ENCODE measurements around the gene MYZAP.

The MYZAP gene

GRCh38 chr15:57654153-57654852, 62.6 kb downstream of the MYZAP start:
- H3K4me1 ChIP-seq, result no peaks in the 10 kb centered on the region
- no peaks in the 10 kb centered on the region for H3K36me3 ChIP-seq (replicated peaks)
- H3K9me3 ChIP-seq, result no peaks in the 10 kb centered on the region; the same call in 1 of the 2 replicates
- no peak overlapping the region for H3K4me3 ChIP-seq
- peaks cover 34% of the 10 kb centered on the region for H3K27me3 ChIP-seq (ENCODE audit: low read depth)
- in situ Hi-C loops (cut with MboI; ENCODE audit: low sequenced_read_pairs), result no loop called here
- no peak for DNase-seq (ENCODE audit: low spot score in 2 of 2)

DNA sequence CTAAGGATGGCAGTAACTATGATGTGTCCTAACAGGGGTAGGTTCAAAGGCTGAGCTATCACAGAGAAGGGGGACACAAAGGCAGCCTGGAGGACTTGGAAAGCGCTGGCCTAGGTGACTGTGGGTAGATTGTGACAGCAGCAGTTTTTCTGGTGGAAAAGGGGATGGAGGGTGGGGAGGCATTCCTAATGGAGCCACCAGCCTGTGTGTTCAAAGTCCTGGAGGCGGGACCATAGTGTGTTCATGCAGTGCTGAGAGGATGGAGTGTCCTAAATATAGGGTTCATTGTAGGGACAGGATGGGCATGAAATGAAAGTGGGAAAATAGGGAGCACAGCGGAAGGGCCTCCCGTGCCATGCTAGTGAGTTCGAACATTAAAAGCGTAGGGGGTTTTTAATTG, 63.3 kb downstream of the MYZAP start:
- H3K9me3 ChIP-seq, result no peaks in the 10 kb centered on the region; the same call in 1 of the 2 replicates
- no peak for DNase-seq (ENCODE audit: low spot score in 2 of 2)
- no peaks in the 10 kb centered on the region for H3K4me1 ChIP-seq
- H3K4me3 ChIP-seq, result no peak overlapping the region
- H3K27me3 ChIP-seq (ENCODE audit: low read depth), result peaks cover 41% of the 10 kb centered on the region
- no peaks in the 10 kb centered on the region for H3K36me3 ChIP-seq (replicated peaks)
- in situ Hi-C loops (cut with MboI; ENCODE audit: low sequenced_read_pairs), result no loop called here

GRCh38 chr15:57655809-57656208, 64.1 kb downstream of the MYZAP start:
- DNase-seq (ENCODE audit: low spot score in 2 of 2), result no peak
- no peaks in the 10 kb centered on the region for H3K36me3 ChIP-seq (replicated peaks)
- in situ Hi-C loops (cut with MboI; ENCODE audit: low sequenced_read_pairs), result no loop called here
- H3K4me1 ChIP-seq, result no peaks in the 10 kb centered on the region
- no peak overlapping the region for H3K4me3 ChIP-seq
- H3K27me3 ChIP-seq (ENCODE audit: low read depth), result peaks cover 46% of the 10 kb centered on the region
- no peaks in the 10 kb centered on the region; the same call in 1 of the 2 replicates for H3K9me3 ChIP-seq

DNA sequence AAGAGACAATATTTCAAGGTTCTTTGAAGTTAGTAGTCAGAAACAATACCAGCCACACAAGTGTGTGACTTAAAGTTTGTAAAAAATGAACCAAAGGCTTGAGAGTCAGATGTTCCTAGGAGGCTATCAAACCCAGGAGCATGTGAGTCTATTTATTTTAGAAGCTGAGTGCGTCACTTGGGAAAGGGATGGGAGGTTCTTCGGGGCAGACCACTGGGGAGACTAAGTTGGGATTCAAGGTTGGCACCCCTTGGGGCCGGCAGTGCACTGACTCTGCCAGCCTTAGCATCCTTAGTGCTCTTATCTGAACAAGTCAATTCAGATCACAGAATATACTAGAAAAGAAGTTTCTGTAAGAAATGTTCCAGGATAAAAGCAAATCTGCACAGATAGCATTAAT, 64.7 kb downstream of the MYZAP start:
- in situ Hi-C loops (cut with MboI; ENCODE audit: low sequenced_read_pairs), result no loop called here
- no peak overlapping the region for H3K4me3 ChIP-seq
- peaks cover 52% of the 10 kb centered on the region for H3K27me3 ChIP-seq (ENCODE audit: low read depth)
- H3K36me3 ChIP-seq (replicated peaks), result no peaks in the 10 kb centered on the region
- no peaks in the 10 kb centered on the region for H3K4me1 ChIP-seq
- no peaks in the 10 kb centered on the region; the same call in 1 of the 2 replicates for H3K9me3 ChIP-seq
- DNase-seq (ENCODE audit: low spot score in 2 of 2), result no peak

DNA sequence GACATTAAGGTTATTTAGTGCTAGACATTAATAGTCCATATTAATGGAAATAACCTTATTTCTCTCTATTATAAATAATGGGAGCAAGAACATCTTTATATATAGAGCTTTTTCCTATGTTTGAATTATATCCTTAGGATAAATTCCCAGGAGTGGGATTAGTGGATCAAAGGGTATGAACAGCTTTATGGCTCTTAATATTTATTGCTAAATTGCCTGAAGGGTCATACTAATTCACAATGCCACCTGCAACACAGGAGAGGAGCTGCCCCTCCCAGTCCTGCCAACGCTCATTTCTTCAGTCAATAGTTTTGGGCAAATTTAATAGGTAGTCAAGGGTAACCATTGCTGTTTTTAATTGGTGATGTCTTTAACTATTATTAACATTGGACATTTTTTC, 65.9 kb downstream of the MYZAP start:
- peaks cover 63% of the 10 kb centered on the region for H3K27me3 ChIP-seq (ENCODE audit: low read depth)
- no peaks in the 10 kb centered on the region for H3K36me3 ChIP-seq (replicated peaks)
- H3K4me3 ChIP-seq, result no peak overlapping the region
- H3K4me1 ChIP-seq, result no peaks in the 10 kb centered on the region
- in situ Hi-C loops (cut with MboI; ENCODE audit: low sequenced_read_pairs), result no loop called here
- H3K9me3 ChIP-seq, result no peaks in the 10 kb centered on the region; the same call in 1 of the 2 replicates
- no peak for DNase-seq (ENCODE audit: low spot score in 2 of 2)

- Histone ChIP-seq H3K9me3 (no peaks in the 10 kb centered on the region), H3K27me3 (ENCODE audit: low read depth) (peaks cover 64% of the 10 kb centered on the region), H3K4me1 (no peaks in the 10 kb centered on the region), H3K4me3 (no peak overlapping the region), H3K36me3 (replicated peaks) (no peaks in the 10 kb centered on the region)
- in situ Hi-C loops (cut with MboI; ENCODE audit: low sequenced_read_pairs), result no loop called here
- no peak for DNase-seq (ENCODE audit: low spot score in 2 of 2)
Measured at GRCh38 chr15:57662091-57662744, 70.5 kb downstream of the MYZAP start.

DNA sequence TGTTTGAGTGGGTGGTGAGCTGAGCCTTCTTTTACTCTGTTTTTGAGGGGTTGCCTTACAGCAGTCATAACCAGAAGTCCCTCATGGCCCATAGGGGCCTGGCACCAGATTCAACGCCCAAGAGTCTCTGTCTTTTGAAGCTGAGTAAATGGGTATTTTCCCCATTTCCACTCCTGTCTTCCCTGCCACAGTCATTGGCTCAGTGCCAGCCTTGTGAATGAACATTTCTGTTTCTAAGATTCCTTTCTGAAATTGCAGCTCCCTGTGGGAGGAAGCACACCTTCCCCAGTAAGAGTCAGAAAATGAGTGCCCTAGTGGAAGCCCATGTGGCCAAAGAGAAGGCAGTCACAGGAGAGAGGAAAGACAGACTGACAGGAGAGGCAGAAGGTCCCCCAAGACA, 71.1 kb downstream of the MYZAP start:
- H3K4me1 ChIP-seq, result no peaks in the 10 kb centered on the region
- no peaks in the 10 kb centered on the region for H3K9me3 ChIP-seq
- no peak for DNase-seq (ENCODE audit: low spot score in 2 of 2)
- no peaks in the 10 kb centered on the region for H3K36me3 ChIP-seq (replicated peaks)
- no peak overlapping the region for H3K4me3 ChIP-seq
- H3K27me3 ChIP-seq (ENCODE audit: low read depth), result peaks cover 64% of the 10 kb centered on the region
- in situ Hi-C loops (cut with MboI; ENCODE audit: low sequenced_read_pairs), result no loop called here

DNA sequence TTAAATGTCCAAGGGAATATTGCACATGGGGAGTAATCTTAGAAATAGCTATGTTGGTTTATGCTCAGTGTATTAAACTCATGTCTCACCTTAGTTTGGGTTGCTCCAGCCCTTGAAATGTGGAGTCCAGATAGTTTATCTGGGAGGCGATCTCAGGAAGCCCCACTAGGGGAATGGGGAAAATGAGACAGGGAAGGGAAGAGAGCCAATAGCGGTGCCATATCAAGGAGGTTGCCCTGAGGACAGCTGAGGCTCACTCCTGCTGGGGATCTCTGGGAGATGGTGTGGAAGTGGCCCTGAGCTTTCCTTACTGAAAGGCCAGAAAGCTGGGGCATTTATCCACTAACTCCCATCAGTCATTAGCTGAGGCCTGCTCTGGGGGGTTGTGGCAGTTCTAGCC, 71.6 kb downstream of the MYZAP start:
- peaks cover 64% of the 10 kb centered on the region for H3K27me3 ChIP-seq (ENCODE audit: low read depth)
- in situ Hi-C loops (cut with MboI; ENCODE audit: low sequenced_read_pairs), result no loop called here
- H3K4me1 ChIP-seq, result no peaks in the 10 kb centered on the region; the same call in 1 of the 2 replicates
- no peaks in the 10 kb centered on the region for H3K9me3 ChIP-seq
- no peaks in the 10 kb centered on the region for H3K36me3 ChIP-seq (replicated peaks)
- H3K4me3 ChIP-seq, result no peak overlapping the region
- DNase-seq (ENCODE audit: low spot score in 2 of 2), result no peak

GRCh38 chr15:57665194-57665593, 73.5 kb downstream of the MYZAP start:
- DNase-seq (ENCODE audit: low spot score in 2 of 2), result no peak
- Histone ChIP-seq H3K36me3 (replicated peaks) (no peaks in the 10 kb centered on the region), H3K27me3 (ENCODE audit: low read depth) (peaks cover 64% of the 10 kb centered on the region), H3K4me1 (no peaks in the 10 kb centered on the region; the same call in 1 of the 2 replicates), H3K4me3 (no peak overlapping the region), H3K9me3 (no peaks in the 10 kb centered on the region)
- in situ Hi-C loops (cut with MboI; ENCODE audit: low sequenced_read_pairs), result no loop called here

DNA sequence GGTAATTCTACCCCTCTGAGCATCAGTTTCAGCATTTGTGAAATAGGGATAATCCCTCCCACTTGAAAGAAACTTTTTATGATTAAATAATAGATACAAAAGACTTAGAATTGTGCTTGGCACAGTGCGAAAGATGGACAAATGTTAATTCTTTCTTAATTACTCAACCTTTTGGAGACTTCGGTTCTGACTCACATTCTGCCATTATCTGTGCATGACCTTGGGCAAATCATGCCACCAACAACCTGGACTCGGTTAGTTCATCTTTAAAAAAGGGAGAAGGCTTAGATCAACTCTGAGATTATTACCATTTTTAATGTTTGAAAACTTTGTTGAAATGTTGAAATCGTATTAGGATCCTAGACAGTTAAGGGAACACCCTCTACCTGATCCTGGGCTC, 74.2 kb downstream of the MYZAP start:
- no peaks in the 10 kb centered on the region for H3K36me3 ChIP-seq (replicated peaks)
- in situ Hi-C loops (cut with MboI; ENCODE audit: low sequenced_read_pairs), result no loop called here
- H3K27me3 ChIP-seq (ENCODE audit: low read depth), result peaks cover 64% of the 10 kb centered on the region
- no peak overlapping the region for H3K4me3 ChIP-seq
- H3K4me1 ChIP-seq, result no peaks in the 10 kb centered on the region; the same call in 1 of the 2 replicates
- DNase-seq (ENCODE audit: low spot score in 2 of 2), result no peak
- H3K9me3 ChIP-seq, result no peaks in the 10 kb centered on the region

GRCh38 chr15:57667171-57667849, 75.6 kb downstream of the MYZAP start:
- H3K4me3 ChIP-seq, result no peak overlapping the region
- H3K4me1 ChIP-seq, result no peaks in the 10 kb centered on the region; the same call in 1 of the 2 replicates
- DNase-seq (ENCODE audit: low spot score in 2 of 2), result peak in 1 of 2 experiments; percentile 27
- H3K9me3 ChIP-seq, result no peaks in the 10 kb centered on the region
- H3K27me3 ChIP-seq (ENCODE audit: low read depth), result peaks cover 65% of the 10 kb centered on the region
- in situ Hi-C loops (cut with MboI; ENCODE audit: low sequenced_read_pairs), result no loop called here
- no peaks in the 10 kb centered on the region for H3K36me3 ChIP-seq (replicated peaks)

GRCh38 chr15:57668016-57668415, 76.3 kb downstream of the MYZAP start:
- no peak overlapping the region for H3K4me3 ChIP-seq
- in situ Hi-C loops (cut with MboI; ENCODE audit: low sequenced_read_pairs), result no loop called here
- H3K36me3 ChIP-seq (replicated peaks), result no peaks in the 10 kb centered on the region
- no peaks in the 10 kb centered on the region for H3K9me3 ChIP-seq
- no peak for DNase-seq (ENCODE audit: low spot score in 2 of 2)
- H3K4me1 ChIP-seq, result no peaks in the 10 kb centered on the region; the same call in 1 of the 2 replicates
- H3K27me3 ChIP-seq (ENCODE audit: low read depth), result peaks cover 66% of the 10 kb centered on the region

- Histone ChIP-seq H3K4me3 (no peak overlapping the region), H3K9me3 (no peaks in the 10 kb centered on the region), H3K4me1 (no peaks in the 10 kb centered on the region; the same call in 1 of the 2 replicates), H3K27me3 (ENCODE audit: low read depth) (peaks cover 85% of the 10 kb centered on the region), H3K36me3 (replicated peaks) (no peaks in the 10 kb centered on the region)
- in situ Hi-C loops (cut with MboI; ENCODE audit: low sequenced_read_pairs), result no loop called here
- DNase-seq (ENCODE audit: low spot score in 2 of 2), result no peak
Measured at GRCh38 chr15:57671636-57672035, 79.9 kb downstream of the MYZAP start.

Measured in HAP-1 (cell line).